ENCODE data around the gene TRIP10.

GRCh38 chr19:6779206-6779605, 39.7 kb downstream of the TRIP10 start:
- TF ChIP-seq POLR2A (IDR thresholded peaks at IDR 0.05) = no peak
- TF ChIP-seq CTCF (IDR thresholded peaks at IDR 0.05) = no peak
- no peak for TF ChIP-seq POLR2AphosphoS5 (IDR thresholded peaks at IDR 0.05)

Measured in gastroesophageal sphincter (tissue), 3 donors.